Testis (tissue), 2 donors: ENCODE measurements around the gene CACNA2D1.

Experiments used
- POLR2A ChIP-seq: fragments of 450-650 bp; IDR thresholded peaks from one replicate; pipeline ENCODE4 v1.6.1; 2017; ENCODE audit warnings: antibody characterized with exemption, mild to moderate bottlenecking, moderate library complexity
- TF ChIP-seq, protein P1 (sequence below), 3 experiments: fragments of 450-650 bp in 2 of 3; fragments of 200-600 bp in 1 of 3; sonication (generic) in 1 of 3; IDR thresholded peaks; one replicate each; pipeline ENCODE4 v1.5.1; 2016 to 2019; ENCODE audit warnings: antibody characterized with exemption in 3 of 3, mild to moderate bottlenecking in 2 of 3, moderate library complexity in 1 of 3

- TF ChIP-seq, protein P1, sequence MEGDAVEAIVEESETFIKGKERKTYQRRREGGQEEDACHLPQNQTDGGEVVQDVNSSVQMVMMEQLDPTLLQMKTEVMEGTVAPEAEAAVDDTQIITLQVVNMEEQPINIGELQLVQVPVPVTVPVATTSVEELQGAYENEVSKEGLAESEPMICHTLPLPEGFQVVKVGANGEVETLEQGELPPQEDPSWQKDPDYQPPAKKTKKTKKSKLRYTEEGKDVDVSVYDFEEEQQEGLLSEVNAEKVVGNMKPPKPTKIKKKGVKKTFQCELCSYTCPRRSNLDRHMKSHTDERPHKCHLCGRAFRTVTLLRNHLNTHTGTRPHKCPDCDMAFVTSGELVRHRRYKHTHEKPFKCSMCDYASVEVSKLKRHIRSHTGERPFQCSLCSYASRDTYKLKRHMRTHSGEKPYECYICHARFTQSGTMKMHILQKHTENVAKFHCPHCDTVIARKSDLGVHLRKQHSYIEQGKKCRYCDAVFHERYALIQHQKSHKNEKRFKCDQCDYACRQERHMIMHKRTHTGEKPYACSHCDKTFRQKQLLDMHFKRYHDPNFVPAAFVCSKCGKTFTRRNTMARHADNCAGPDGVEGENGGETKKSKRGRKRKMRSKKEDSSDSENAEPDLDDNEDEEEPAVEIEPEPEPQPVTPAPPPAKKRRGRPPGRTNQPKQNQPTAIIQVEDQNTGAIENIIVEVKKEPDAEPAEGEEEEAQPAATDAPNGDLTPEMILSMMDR (IDR thresholded peaks at IDR 0.05) = no peak
- no peak for TF ChIP-seq POLR2A
Observed at GRCh38 chr7:82384051-82384464, 59.5 kb downstream of the CACNA2D1 start.
